ENCODE data around the gene MKNK2. TPM values are rescaled to one million over a fixed set of nuclear protein-coding genes. Genes with fewer than 3 reads are reported as not detected.
A peak's percentile ranks its signal among the peaks of the same experiment; 100 is the strongest.

MKNK2 gene
- total and polyA plus RNA-seq, 2 of the 13 experiments (the other 11 are each of a cell fraction or from before 2014, with no cell fraction given) = 44.9 to 112 TPM

- Histone ChIP-seq H3K36me3 (replicated peaks in 1 of 2; ENCODE audit: control insufficient read depth in 1 of 2, insufficient read depth in 2 of 2, low read length in 2 of 2) (peaks cover 15 to 41% of the 10 kb centered on the region in 2 experiments; a peak in 4 of 5 replicates), H3K79me2 (ENCODE audit: insufficient read depth, low read length) (no peaks in the 10 kb centered on the region), H3K9me3 (ENCODE audit: low read length) (no peaks in the 10 kb centered on the region), H3K27ac (ENCODE audit: extremely low read length, insufficient read depth, low read length) (no peak overlapping the region), H3K9ac (ENCODE audit: insufficient read depth, low read depth, low read length) (no peak overlapping the region), H3K4me2 (ENCODE audit: low read depth, low read length) (no peak overlapping the region), H4K20me1 (ENCODE audit: insufficient read depth, low read length) (no peaks in the 10 kb centered on the region), H3K27me3 (ENCODE audit: control insufficient read depth in 1 of 2, insufficient read depth in 2 of 2, low read length in 2 of 2) (no peaks in the 10 kb centered on the region; a peak in 1 of 5 replicates), H2AFZ (ENCODE audit: low read length) (no peak overlapping the region), H3K4me3 (replicated peaks in 1 of 3; ENCODE audit: insufficient read depth in 1 of 3, low read depth in 2 of 3, low read length in 3 of 3) (no peak overlapping the region), H3K4me1 (ENCODE audit: insufficient read depth, low read length) (no peaks in the 10 kb centered on the region)
- in situ Hi-C loops (cut with HindIII; ENCODE audit: extremely low pct_ligation_motif_present, low pct_unique_long_range_greater_than_20kb) = no loop called here
- no peak for DNase-seq (ENCODE audit: low spot score)
- ATAC-seq = no peak
- ChIA-PET CTCF (ENCODE audit: low intra/inter-chr PET ratio, low total read pairs) (no interaction called here), POLR2A (interaction anchor here (1.2 to 2.6 kb wide), 4 partner anchors 9 to 23 kb away, joined by 3 to 8 read pairs (median 6); no protein-coding TSS in a partner anchor)
- intact Hi-C loops (cut with micrococcal nuclease; ENCODE audit: unreplicated experiment) = no loop called here
- 93% methylated on average over 44 of the region's 44 CpGs for WGBS (ENCODE audit: low lambda C conversion rate)
- no peak for FAIRE-seq
- TF ChIP-seq NR2F6 (IDR thresholded peaks at IDR 0.05) = peak; percentile 64
- peak; percentile 25; the same call in 1 of the 2 replicates for TF ChIP-seq NR2F6 (CRISPR knock-in tag; IDR thresholded peaks at IDR 0.05)
- TF ChIP-seq RXRA (CRISPR knock-in tag; IDR thresholded peaks at IDR 0.05) = peak; percentile 65
- peak; percentile 77 for TF ChIP-seq AGO2 (optimal IDR thresholded peaks at IDR 0.05; ENCODE audit: low read depth, low read length)
- no peak for TF ChIP-seq ADNP (CRISPR knock-in tag; IDR thresholded peaks at IDR 0.05)
- TF ChIP-seq RARA (CRISPR knock-in tag; IDR thresholded peaks at IDR 0.05) = peak; percentile 60
- no peak for TF ChIP-seq FOXM1 (CRISPR knock-in tag; IDR thresholded peaks at IDR 0.05)
- TF ChIP-seq ZNF343 (CRISPR knock-in tag; IDR thresholded peaks at IDR 0.05) = no peak
- TF ChIP-seq HNRNPUL1 (IDR thresholded peaks at IDR 0.05; ENCODE audit: low read depth, low read length) = no peak
- peak; percentile 72 for TF ChIP-seq RBFOX2 (IDR thresholded peaks at IDR 0.05; ENCODE audit: low read depth, low read length)
- no peak for TF ChIP-seq ZNF33A (CRISPR knock-in tag; IDR thresholded peaks at IDR 0.05; ENCODE audit: borderline replicate concordance)
- no peak for TF ChIP-seq SPEN (CRISPR knock-in tag; IDR thresholded peaks at IDR 0.05; ENCODE audit: low read depth)
- TF ChIP-seq YEATS2 (CRISPR knock-in tag; IDR thresholded peaks at IDR 0.05; ENCODE audit: borderline replicate concordance) = no peak
- 0 out of 2 replicates have a peak, but pooled peaks have one; percentile 23 for TF ChIP-seq POLR2AphosphoS5 (IDR thresholded peaks at IDR 0.05; ENCODE audit: low read depth, low read length)
- TF ChIP-seq EHMT2 (IDR thresholded peaks at IDR 0.05; ENCODE audit: borderline replicate concordance, low read depth, low read length) = no peak
- no peak for TF ChIP-seq ATF2 (CRISPR knock-in tag; IDR thresholded peaks at IDR 0.05)
- TF ChIP-seq, protein P1, sequence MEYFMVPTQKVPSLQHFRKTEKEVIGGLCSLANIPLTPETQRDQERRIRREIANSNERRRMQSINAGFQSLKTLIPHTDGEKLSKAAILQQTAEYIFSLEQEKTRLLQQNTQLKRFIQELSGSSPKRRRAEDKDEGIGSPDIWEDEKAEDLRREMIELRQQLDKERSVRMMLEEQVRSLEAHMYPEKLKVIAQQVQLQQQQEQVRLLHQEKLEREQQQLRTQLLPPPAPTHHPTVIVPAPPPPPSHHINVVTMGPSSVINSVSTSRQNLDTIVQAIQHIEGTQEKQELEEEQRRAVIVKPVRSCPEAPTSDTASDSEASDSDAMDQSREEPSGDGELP (IDR thresholded peaks at IDR 0.05; ENCODE audit: borderline replicate concordance, low read depth) = no peak
- no peak for TF ChIP-seq ZNF883 (CRISPR knock-in tag; IDR thresholded peaks at IDR 0.05; ENCODE audit: not compliant biosample characterization)
- no peak for TF ChIP-seq E2F5 (CRISPR knock-in tag; conservative IDR thresholded peaks at IDR 0.05)
- peak in 1 of 2 experiments; percentile 66; a peak in 2 of 4 replicates for TF ChIP-seq NR2F1 (CRISPR knock-in tag; IDR thresholded peaks at IDR 0.05)
- BruUV-seq (replicated peaks) = TSS peak; percentile 33
Observed at GRCh38 chr19:2038284-2039088, 12.6 kb downstream of the MKNK2 start.

All from HepG2 (cell line).